ENCODE results near the gene CHIT1.

DNA sequence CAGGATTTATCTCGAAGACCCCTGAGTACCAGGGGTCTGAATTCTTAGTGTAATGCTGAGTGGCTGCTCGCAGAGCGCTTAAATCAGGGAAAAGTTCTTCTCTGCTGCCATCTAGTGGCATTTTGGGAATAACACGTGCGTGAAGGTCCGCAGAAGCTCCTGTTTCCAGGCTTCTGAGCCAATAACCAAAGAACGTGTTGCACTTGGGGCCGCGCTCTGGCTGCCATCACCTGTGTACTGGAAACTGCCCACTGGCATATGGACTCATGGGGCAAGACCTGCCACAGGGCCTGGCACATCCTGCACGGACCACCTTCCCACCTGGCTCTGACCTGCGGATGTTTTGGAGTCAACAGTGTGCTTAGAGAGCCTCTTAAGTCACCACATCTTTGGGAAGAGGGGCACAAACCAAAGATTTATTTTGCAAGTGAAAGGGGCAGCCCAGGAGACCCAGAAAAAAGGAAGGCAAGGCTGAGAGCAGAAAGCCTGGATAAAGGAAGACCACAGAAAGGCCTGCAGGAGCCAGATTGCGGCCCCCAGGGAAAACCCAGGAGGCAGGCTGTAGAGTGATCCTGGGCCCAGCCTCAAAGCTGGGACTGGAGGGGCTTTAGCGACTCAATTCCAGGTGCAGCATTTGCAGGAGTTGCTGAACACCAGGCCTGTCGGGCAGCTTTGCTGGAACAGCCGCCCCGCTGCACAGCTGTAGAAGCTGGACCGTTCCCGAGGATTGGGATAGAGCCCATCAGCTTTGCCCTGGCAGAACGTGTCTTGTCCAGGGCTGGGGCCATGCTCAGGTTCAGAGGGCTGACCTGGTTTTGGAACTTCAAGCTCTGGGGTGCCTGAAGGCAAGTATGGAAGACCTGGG is 13.0 kb downstream of the CHIT1 start:
- TF ChIP-seq CTCF (conservative IDR thresholded peaks at IDR 0.05) (peak; percentile 86), ZFX (IDR thresholded peaks at IDR 0.05) (no peak)

Measured in C4-2B (cell line).